Amniotic epithelial cell (primary cell): Measurements from ENCODE around the gene DNAI2.

Experiments used
- DNase-seq: peaks from one replicate; pipeline ENCODE4 v3.0.0-alpha.2; 2010; ENCODE audit warnings: low read depth

DNAI2 gene

DNA sequence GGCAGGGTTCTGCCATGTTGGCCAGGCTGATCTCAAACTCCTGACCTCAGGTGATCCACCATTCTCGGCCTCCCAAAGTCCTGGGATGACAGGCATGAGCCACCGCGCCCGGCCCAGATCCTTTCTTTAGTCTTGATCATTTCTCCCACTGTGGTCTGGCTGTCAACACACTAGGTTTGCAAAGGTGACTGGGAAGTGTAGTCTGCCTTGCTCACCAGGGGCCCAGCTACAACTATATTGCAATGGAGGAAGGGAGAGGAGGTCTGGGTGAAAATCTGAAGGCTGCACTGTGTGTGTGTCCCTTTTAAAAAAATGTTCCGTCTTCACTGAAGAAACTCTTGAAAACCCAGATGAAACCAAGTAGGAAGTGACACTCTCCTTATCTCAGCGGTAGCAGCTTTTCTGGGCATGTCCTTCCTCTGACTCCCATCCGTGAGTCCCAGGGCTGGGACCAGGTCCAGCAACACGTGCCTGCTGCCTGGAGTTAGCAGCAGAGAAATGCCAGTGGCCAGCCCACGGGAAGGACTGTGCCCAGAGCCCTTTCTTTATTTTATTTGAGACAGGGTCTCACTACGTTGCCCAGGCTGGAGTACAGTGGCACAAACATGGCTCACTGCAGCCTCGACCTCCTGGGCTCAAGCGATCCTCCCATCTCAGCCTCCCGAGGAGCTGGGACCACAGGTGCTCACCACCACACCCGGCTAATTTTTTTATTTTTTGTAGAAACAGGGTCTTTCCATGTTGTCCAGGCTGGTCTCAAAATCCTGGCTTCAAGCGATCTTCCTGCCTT is 34.1 kb downstream of the DNAI2 start:
- no peak for DNase-seq

DNA sequence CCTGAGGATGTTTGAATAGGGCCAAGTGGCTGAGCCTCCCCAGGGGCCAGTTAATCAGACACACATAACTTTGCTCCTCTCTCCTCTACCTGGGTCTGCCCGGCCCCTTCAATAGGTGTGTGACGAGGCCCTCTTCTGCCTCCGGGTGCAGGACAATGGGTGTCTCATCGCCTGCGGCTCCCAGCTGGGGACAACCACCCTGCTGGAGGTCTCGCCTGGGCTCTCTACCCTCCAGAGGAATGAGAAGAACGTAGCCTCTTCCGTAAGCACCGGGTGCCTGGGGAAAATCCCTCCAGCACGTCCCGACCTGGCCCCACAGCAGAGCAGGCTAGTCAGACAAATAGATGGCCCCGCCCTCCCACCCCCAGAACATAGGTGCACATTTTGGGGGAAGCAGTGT is 35.9 kb downstream of the DNAI2 start:
- no peak for DNase-seq

DNA sequence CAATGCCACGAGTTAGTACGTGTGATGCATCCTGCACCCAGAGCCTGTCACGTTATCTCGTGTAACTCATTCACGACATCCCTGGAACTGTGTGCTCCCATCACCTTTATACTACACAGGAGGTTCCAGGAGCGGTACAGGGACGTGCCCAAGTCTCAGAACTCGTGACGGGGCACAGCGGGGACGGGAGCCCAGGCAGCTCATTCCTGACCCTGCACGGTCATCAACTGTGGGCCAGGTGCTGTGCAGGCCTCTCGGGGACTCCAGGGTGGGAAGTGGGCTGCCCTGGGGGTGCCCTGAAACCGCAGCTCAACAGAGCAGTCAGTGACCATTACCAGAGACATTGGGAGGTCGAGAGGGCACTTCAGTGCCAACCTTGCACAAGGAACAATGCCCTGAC is 40.8 kb downstream of the DNAI2 start:
- no peak for DNase-seq

DNA sequence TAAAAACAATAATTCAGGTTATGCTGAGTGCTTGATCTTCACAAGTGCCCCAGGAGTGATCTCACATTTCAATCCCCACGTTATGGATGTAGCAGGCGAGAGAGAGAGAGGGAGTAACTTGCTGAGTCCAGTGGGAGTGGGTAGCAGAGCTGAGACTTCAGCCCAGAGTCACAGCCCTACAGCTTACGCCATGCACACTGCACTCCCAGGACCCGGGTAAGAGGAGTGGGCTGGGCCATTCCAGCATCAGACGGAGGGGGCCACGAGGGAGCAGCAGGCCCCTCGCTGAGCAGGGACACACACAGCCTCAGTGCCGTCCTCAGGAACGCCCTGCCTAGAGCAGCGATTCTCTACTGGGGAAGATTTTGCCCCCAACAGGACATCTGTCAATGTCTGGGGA is 42.2 kb downstream of the DNAI2 start:
- no peak for DNase-seq

DNA sequence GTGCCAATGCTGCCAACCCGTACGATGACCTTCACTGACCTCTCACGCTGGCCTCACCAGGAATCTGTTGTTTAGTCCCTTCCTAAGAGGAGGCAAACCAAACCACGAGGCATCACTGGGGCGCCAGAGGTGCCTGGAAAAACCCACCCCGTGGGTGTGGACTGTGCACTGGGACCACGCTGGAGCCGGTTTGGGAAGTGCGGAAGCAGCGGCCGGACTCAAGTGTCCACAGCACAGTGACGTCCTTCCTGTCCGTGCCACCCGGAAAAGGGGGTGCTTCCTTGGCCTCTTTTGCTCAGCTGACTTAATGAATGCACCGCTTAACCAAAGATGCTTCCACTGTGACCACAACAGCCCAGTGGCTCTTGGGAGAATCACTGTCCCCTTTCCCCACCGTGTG is 43.0 kb downstream of the DNAI2 start:
- no peak for DNase-seq

DNA sequence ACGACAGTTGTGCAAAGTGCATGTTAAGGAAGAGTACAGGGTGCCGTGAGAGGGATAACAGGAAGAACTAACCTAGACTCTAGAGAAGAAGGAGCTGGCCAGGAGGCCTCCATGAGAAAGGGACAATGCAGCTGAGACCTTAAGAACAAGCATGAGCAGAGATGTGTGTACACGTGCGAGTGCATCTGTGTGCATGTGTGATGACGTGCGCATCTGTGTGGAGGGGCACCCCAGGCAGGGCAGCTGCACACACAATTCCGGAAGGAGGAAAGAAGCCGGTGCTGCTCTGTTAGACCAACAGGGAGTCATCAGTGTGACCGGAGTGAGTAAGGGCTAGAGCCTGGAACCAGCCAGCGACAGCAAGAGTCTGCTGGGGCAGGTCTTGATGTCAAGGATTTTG is 44.4 kb downstream of the DNAI2 start:
- DNase-seq: no peak

DNA sequence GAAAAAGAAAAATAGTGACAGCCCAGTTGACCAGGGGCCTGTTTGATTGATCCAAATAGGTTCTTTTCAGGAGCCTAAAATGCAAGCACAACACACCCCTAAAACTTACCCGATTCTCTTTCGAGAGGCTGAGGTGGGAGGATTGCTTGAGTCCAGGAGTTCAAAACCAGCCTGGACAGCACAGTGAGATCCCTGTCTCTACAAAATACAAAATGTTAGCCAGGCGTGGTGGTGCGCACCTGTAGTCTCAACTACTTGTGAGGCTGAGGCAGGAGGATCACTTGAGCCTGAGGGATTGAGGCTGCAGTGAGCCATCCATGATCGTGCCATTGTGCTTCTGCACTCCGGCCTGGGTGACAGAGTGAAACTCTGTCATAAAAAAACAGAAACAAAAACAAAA is 50.5 kb downstream of the DNAI2 start:
- no peak for DNase-seq

DNA sequence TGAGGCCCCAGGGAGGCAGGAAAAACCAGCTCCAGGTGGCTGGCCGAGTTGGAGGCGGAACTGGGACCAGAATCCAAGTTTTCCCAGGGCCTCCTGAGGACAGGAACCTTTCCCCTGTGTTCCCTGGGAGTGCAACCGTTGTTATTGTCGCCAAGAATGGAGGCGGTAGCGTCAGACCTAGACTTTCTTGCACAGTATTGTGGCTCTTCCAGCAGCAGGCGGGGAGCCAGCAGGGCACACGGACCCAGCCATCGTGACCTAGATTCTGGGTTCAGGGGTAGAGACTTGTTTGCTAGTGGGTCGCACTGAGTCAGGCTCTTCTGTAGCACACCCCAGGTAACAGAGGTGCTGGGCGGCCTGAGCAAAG is 51.3 kb downstream of the DNAI2 start:
- DNase-seq: no peak

DNA sequence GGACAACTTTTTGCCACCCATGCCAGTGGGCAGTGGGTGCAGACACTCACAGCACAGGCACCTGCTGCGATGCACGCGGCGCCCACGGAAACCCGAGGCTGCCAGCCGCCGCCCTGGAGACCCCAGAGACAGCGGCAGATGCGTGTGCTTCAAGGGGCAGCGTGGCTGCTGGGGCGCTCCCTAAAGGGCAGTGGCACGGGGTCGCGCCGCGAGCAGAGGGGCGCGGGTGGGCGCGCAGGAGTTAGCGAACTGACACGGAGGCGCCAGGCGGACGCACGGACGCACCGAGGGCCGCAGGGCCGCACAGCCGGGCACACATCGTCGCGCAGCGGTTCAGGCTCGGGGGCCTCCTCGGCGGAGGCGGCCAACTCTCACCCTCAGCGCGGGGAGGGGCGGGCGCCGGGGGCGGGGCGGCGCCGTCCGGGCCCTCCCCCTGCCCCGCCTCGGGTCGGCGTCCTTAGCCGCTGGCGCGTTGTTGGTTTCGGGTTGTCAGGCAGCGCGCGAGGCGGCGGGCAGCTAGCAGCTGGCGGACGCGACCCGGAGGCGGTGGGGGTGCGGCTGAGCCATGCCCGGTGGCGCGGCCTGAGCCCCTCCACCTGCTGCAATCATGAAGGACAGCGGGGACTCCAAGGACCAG is 51.8 kb downstream of the DNAI2 start, which contains the start of gene KIF19:
KIF19 (plus strand) TSS at position 484 of the 637 bp plus-strand sequence; CDS start at position 608, 124 bp downstream.
- DNase-seq: no peak

DNA sequence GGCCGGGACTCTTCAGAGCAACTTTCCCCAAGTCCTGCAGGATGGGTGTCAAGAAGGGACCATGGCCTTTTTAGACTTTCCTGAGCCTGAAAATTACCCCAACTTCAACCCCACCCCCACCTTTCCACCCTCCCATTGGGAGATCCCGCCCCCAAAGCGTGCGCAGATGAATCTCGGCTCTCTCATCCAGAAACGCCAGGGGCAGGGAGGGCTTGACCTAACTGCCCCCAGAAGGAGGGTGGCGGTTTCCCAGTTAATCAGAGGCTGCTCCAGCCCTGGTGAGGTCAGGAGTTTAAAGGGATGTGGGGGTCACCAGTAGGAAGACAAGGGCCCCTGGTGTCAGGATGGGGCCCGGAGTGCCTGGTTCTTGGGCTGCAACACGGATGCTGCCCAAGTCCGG is 52.5 kb downstream of the DNAI2 start:
- DNase-seq: no peak

DNA sequence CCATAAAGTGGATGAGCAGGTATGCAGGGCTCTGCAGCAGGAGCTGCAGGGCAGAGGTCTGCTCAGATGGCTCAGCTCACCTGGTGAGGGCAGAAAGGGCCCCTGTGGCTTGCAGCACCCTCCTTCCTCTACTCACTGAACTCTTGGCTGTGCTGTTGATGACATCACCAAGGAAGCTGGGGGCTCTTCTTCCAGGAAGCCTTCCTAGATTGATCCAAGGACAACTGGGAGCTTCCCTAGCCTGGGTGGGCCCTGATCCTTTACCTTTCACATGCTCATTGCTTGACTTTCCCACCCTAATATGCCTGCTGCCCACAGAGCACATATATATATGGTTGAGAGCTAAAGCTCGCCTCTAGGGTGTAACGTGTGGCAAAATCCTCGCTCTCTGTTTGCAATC is 54.5 kb downstream of the DNAI2 start:
- no peak for DNase-seq

DNA sequence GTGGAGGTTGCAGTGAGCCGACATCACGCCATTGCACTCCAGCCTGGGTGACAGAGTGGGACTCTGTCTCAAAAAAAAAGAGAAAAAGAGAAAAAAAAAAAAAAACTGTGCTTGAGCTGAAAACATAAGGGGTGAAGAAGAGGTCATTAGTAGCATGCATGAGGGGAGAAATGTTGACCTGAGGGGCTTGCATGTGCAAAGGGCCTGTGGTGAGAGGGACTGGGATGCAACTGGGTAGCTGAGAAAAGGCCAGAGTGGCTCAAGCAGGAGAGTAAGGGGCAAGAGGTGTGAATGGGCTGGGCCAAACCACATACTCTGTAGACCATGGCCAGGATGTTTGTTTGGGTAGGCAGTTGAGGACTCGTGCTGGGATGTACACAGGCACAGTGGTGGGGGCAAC is 55.3 kb downstream of the DNAI2 start:
- DNase-seq: no peak

DNA sequence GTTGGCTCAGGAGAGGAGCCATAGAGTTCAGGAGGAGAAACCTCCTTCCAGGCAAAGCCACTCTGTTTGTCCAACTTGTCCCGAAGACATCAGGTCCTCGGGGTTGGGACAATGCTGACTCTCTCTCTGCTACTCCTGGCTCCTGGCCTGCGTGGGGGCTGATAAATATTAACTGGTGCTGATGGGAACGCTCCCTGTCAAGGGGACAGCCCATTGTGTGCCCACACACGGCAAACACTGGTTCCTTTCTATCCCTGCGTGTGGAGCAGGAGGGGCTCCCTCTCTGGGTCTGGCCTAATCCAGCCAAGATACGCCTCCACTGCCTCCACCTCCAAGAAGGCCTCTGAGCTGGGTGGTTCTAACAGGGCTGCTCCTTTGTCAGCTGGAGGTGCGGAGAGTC is 56.4 kb downstream of the DNAI2 start:
- no peak for DNase-seq

DNA sequence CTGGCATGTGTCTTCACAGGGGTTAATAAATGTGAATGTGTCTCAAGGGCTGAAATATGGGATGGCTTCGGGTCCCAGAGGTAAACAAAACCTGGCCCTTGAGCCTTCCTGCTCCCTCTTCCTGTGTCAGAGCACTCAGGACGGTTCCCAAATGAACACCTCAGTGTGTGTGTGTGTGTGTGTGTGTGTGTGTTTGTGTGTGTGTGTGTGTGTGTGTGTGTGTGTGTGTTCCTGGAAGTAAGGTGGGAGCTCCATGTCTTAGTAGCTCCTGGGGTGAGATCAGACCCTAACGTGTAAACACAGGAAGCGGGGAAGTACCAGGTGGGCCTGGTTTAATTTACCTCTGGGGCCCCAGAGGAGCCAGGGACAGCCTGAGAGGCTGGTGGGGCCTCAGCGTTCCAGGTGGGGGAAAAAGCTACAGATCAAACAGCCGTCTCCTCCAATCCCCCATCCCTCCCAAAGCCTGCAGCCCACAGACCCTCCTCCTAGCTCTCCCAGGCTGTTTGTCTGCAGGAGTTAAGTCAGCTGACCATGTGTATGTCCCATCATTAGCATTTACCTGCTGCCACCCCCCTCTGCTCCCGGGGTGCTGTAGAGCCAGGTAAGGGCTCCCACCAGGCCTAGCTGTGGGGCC is 58.1 kb downstream of the DNAI2 start:
- DNase-seq: no peak

DNA sequence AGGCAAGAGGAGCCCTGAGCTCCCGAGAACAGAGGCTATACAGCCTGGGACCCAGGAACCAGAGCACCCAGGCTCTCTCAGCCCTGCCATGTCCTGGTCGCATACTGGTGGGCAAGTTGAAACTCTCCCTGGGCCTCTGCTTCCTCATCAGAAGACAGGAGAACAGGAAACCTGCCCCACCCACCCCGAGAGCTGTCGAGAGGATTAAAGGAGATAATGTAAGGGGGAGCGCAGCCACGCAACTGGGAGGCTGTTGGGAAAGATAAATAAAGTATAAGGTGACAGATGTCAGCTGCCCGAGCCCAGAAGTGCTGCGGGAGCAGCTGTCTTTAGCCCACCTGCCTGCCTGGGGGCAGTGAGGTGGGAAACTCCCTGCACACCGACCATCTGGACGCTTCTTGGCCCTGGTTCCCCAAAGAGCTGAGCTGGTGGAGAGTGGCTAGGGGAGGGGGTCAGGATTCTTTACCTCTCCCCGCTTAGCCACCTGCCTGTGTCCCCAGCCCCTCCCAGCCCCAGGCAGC is 58.8 kb downstream of the DNAI2 start:
- no peak for DNase-seq

DNA sequence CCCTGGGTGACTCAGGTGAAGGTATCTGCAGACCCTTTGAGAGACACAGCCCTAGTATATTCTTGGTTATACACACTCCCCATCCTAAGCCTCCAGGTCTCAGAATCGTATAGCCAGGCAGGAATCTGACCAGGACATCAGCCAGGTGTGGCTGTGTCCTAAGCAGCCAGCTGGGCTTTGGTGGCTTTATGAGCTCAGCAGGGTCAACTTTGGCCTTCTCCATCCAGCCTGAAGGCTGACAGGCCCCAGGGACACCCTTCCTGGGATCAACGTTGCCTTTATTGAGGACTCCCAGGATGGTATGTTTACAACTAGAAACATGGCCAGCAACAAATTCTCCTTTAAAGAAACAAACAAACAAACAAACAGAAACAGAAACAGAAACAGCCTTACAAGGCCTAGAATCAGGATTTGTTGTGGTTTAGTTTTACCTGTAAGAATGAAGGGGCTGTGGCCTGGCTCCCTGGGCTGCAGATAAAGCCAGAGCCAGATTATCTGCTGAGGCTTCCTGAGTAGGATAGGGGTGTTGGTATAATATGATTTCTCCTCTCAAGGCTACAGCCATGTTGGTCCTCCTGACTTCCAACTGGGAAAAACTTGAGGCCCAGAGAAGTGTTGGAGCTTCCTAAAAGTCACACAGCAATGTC is 60.5 kb downstream of the DNAI2 start:
- peak; percentile 1 for DNase-seq

DNA sequence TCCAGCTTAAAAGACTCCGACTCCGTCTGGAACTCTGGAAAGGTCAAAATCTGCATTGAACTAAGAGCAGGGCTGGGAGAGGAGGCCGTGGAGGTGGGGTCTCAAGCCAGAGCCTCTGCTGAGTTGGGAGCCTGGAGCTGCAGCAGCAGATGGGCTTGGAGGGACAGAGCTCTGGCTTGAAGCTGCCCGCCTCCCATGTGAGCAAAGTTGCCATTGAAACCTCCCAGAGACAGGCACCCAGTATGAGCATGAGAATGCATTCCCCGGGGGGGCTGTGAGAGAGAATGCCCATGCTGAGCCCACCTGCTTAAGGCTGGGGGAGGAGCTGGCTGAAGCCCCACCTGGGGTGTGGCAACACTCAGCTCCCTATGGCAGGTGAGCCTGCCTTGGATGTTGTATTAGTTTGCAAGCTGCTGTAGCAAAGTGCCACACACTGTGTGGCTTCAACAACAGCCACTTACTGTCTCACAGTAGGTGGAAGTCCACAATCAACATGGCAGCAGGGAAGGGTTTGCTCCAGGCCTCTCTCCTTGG is 61.6 kb downstream of the DNAI2 start:
- DNase-seq: no peak

DNA sequence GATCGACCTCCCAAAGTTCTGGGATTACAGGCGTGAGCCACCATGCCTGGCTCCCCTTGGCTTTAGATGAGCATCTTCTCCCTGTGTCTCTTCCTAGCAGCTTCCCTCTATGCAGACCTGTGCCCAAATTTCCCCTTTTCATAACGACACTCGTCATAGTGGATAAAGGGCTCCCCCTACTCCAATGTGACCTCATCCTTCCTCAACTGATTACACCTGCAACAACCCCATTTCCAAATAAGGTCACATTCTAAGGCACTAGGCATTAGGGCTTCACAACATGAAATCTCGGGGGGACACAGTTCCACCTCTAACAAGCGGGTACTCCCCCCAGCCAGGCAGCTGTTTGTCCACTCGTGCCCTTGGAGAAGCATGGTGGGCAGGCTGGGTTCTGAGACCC is 62.3 kb downstream of the DNAI2 start:
- no peak for DNase-seq

DNA sequence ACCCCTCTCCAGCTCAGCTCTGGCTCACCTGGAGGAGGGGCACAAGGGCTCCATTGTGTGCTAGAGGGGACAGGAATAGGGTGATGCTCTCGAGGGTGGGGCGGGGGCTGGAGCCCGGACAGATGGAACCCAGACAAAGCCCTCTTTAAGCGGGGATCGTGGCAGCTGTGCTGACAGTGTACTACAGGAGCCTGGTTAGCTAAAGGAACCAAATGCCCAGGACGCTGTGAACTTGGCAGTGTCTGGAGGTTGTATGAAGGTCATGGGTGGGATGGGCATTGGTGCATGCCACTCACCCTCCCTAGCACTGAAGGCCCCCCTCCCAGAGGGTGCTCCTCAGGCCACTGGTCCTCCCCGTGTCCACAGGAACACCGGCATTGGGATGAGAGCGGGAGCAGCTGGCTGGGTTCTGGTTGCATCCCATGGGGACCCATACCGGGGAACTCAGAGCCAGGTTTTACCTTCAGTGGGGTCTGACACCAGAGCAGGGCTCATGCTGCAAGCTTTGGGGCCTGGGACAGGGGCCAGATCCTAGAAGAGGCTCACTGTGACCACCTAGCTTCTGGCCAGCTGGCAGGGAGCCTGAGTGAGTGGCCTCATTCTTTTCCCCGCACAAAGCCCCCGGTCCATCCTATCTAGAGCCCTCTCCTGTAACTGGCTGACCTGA is 63.9 kb downstream of the DNAI2 start:
- DNase-seq: no peak

DNA sequence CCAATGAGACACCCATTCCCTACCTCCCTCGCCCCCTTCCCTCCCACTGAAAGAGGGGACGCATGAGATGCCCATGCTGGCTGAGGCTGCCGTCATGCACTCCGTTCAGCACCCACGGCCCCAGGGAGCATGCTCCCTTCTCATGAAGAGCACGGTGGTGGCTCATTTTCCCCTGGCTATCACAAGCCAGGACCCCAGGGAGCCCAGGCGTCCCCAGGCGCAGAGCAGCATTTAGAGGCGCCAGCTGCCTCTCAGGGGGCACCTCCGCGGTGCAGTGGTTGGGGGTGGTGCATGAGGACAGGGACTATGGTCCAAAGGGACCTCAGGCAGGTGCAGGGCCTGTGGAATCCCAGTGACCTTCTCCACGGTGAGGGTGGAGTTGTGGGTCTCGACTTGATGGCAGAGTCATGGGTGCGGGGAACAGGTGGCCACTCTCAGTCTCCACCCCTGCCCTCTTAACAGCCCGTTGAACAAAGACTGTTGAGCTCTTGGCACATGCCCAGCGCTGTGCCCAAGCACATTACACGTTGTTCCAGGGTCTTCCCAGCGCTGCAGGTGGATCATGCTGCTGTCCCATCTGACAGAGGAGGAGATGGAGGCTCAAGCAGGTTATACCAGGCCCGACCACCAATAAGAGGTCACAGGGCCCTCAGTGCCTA is 65.6 kb downstream of the DNAI2 start:
- DNase-seq: no peak

DNA sequence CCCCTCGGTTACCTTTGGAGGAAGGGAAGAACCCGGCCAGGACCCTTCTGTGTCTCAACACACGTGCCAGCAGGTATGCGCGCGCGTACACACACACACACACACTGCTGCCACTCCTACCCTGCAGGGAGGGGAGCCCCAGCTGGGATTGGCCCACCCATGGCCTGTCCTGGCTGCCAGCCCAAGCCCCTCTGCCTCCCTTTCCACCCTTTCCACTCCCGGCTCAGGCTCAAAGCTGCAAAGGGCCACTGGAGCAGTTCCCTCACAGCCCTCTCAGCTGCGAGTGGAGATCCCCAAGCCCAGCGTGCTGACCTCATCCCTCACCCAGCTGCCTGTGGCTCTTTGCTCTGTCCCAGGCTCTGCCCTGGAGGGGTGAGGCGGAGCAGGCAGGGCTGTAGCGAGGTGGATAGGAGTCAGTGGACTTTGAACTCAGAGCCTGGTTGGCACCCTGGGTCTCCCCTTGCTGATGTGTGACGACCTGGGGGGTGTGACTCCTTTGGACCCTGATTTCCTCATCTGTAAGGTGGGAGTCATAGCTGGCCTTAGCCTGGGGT is 66.5 kb downstream of the DNAI2 start:
- DNase-seq: no peak
